GM13977 (cell line): Measurements from ENCODE around the gene MCM5.

Experiments
- DNase-seq: peaks from one replicate; pipeline ENCODE4 v3.0.0; 2012; ENCODE audit warnings: low spot score
- CTCF ChIP-seq: IDR thresholded peaks from 2 replicates; pipeline ENCODE4 v1.5.1; 2012; ENCODE audit warnings: mild to moderate bottlenecking, control low read depth; ENCODE audit not compliant: insufficient read depth; ENCODE audit errors: extremely low read depth, missing control alignments
- in situ Hi-C: fragments of 300-500 bp; cut with MboI; formaldehyde crosslinking; loops from one replicate; pipeline ENCODE4 v1.12.0; 2022; ENCODE audit warnings: low sequenced_read_pairs, low pct_unique_long_range_greater_than_20kb, mixed read lengths, inconsistent platforms; ENCODE audit not compliant: unreplicated experiment

MCM5 gene

GRCh38 chr22:35448523-35448922, 48.6 kb downstream of the MCM5 start:
- in situ Hi-C loops = no loop called here
- DNase-seq = no peak
- no peak for TF ChIP-seq CTCF

- in situ Hi-C loops = no loop called here
- DNase-seq = no peak
- TF ChIP-seq CTCF = no peak
These were observed 50.1 kb downstream of the MCM5 start for GRCh38 chr22:35449829-35450689.

DNA sequence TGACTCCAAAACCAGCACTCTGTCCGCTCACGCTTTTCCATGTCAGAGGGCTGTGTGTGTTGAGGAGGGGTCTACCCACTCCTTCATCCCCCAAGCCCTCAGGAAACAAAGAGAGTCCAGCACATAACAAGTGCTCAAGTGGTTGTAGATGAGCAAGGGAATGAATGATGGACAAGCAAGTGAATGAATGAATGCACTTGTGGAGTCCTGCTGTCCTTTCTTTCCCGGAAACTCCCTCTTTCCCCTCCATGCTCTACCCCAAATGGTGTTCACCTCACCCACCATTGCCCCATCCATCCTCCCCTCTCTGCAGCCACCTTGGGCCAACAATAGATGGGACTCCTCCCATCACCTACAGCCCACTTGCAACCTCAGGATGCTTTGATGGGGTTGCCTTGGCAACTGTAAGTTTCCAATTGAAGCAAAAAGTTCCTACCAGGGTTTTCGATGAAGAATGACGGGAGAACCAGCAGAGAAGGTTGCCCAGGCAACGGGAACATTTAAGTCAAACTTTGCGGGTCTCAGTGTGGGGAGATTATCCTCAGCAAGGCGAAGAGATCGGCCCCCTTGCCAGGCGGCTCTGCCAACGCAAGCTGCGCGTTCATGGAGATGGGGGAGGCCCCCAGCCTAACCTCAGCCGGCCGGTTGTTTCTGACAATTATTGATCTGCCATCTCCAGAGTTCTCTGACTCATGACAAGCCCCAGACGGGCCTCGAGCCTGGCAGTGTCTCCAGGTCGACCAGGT, 51.1 kb downstream of the MCM5 start:
- no peak for DNase-seq
- no peak for TF ChIP-seq CTCF
- in situ Hi-C loops = no loop called here

DNA sequence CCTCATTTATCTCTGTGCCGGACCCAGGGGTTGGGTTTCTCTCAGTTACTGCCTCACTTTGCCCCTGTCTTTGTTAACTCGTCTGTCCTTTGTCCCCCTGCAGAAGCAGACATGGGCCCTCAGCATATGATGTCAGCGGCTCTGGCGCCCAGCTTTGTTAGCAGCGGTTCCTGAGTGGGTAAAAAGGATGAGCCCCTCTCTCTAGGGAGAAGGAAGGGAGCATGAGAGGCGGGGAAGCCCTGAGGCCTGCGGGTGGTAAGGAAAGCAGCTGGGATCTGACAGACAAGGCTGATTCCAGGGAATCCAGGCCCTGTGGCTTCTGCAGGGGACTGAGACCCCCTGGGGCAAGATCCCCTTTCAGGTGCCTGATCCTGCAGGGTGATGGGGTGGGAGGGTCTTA, 51.7 kb downstream of the MCM5 start:
- in situ Hi-C loops = no loop called here
- DNase-seq = no peak
- TF ChIP-seq CTCF = no peak

DNA sequence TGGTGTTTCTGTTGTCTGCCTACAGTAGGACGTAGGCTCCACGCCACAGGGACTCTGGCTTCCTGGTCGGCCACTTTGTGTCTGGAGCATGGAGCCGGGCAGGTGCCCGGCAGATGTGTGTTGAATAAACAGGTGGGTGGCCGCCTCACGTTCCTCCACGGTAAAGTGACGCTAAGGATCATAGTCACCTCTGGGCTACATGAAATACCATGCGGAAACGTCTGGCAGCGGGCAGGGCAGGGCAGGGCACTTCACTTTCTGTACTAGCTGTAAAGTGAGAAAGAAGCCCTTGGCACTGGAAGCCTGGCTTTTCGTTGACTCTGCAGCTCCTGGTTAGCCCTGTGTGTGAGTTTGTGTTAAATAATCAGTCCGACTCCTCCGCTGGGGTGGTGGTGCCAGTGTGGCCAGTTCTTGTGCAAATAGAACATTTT, 52.4 kb downstream of the MCM5 start:
- no peak for DNase-seq
- in situ Hi-C loops = no loop called here
- no peak for TF ChIP-seq CTCF

GRCh38 chr22:35452810-35453743, 53.1 kb downstream of the MCM5 start:
- no peak for TF ChIP-seq CTCF
- no peak for DNase-seq
- in situ Hi-C loops = no loop called here
